GM21515 (cell line): ENCODE data around the gene SOHLH1.

Experiments used
- ATAC-seq: cut with Tn5 transposase; IDR thresholded peaks from one replicate; pipeline ENCODE4 v1.9.1; 2021; ENCODE audit not compliant: unreplicated experiment

Gene SOHLH1

DNA sequence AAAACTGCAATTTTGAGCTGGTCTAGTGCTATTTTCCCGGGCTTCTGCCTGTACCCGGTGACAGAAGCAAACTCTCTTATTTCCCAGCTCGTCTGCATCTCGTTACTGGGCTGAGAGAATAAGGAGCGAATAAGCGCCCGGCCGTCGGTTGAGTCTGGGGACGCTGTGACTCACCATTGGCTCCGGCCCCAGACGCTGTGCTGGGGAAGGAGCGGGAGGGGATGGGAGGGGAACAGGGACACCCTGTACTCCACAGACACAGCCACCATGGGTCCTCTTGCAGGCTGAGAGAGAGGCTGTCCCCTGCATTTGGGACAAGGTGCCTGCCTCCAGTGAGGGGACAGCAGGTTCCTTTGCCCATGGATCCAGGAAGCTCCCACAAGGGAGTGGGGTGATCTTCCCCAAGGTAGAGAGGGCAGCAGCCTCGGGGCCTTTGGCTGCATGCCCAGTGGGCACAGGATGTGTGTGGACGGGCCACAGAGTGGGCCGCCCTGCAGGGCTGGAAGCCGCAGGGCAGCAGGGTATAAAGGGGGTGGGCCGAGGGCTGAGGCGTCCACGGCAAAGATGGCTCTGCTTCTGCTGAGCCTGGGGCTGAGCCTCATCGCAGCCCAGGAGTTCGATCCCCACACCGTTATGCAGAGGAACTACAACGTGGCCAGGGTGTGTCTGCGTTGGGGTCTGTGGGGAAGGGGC, 36.4 kb downstream of the SOHLH1 start, which contains the start of gene LCN9:
LCN9 (plus strand) TSS at position 552 of the 693 bp plus-strand sequence; CDS start at position 565, 13 bp downstream.
- ATAC-seq, result no peak

DNA sequence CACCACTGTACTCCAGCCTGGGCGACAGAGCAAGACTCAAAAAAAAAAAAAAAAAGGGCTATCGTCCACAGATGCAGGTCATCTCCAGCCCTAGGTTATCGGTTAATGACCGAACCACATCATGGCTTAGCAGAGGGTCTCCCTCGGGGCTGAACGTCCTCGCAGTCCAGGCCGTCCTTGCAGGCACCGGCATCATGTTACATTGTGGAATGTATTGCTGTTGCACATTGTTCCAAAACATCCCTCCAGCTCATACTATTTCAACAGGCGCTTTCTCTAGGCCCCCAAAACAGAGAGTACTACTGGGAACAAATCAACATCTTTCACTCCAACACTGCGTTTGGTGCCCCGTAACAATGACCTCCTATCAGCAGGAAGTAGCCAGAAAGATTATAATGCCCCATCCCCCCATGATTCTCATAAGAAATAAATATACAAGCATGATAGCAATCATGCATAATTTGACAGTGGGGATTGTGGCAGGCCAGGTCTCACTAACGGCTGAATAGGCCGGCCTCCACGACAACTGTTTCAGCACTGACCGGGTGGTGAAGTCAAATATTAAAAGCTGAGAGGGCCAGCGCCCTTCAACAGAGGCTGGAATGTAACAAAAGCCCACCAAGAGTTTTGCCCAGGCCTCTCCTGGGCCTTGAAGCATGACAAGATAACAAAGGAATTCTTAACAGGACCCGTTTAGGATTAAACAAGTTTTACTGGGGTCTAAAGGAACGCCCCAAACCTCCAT, 37.3 kb downstream of the SOHLH1 start:
- ATAC-seq, result no peak

DNA sequence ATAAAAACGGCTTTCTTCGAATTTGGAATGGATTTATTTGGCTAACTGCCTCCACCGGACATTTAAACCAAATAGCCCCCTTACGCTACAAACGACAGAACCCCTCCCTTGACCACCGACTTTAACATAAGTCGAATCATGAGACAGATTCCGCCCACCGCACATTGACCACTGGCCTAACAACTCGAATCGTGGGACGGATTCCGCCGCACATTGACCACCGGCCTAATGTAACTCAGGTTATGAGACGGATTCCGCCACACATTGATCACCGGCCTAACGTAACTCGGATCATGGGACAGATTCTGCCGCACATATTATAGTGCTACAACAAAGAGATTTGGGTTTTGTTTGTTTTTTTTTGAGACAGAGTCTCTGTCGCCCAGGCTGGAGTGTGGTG, 38.9 kb downstream of the SOHLH1 start:
- no peak for ATAC-seq

DNA sequence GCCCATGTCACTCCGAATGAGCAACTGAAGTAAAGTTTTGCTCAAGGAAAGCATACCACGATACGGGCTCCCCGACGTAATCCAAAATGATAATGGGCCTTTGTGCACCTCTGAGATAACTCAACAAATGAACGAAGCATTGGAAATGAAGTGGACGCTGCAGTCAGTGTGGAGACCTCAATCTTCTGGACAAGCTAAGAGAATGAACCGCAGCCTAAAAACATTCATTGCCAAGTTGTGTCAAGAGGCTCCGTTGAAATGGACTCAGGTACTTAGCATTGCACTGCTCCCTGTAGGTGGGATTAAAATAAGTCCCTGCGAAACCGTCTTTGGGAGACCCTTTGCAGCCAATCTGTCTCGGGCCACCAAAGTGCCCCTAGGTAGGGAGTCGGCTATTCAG, 40.0 kb downstream of the SOHLH1 start:
- ATAC-seq, result no peak

DNA sequence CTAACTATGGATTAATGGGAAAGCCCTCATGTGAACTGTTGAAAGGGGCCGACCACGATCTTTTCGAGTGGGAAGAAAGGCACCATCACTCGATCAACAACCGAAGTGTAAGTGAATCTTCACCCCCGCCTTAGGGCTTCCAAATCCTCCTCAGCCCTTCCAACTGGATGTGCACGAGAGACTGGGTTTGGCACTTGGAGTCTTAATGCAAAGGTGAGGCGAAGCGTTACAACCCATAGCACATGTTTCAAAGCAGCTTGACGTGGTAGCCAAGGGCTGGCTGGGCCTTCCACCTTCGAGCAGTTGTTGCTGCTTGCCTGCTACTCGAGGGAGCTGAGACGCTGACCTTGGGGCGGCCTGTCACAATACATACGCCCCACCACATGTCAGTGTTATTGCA, 41.9 kb downstream of the SOHLH1 start:
- no peak for ATAC-seq

DNA sequence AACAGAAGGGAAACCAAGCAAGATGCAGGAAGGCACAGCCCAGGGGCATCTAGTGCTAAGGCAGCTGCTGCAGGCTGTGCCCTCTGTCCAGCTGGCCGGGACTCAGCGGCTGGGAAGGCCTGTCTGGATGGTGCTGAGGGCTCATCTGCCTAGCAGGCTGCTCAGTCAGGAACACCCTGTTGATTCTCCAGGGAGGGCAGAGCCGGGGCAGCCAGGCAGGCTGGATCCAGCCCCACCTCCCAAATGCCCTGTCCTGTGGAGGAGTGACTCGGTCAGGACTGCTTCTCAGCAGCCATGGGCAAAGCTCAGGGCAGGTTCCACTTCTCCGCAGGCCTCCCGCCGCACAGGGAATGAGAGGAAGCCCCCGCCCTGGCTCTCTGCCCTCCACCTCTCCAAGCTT, 44.0 kb downstream of the SOHLH1 start:
- ATAC-seq, result no peak

DNA sequence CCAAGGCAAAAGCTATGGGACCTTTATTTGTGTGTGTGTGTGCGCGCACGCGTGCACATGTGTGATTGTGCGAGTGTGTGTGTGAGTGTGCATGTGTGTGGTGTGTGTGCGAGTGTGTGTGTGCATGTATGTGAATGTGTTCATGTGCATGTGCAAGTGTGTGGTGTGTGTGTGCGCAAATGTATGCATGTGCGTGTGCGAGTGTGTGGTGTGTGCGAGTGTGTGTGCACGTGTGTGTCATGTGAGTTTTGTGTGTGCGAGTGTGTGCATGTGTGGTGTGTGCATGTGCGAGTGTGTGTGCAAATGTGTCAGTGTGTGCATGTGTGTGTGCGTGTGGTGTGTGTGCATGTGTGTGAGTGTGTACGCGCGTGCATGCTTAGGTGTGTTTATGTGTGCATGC, 48.9 kb downstream of the SOHLH1 start:
- no peak for ATAC-seq

DNA sequence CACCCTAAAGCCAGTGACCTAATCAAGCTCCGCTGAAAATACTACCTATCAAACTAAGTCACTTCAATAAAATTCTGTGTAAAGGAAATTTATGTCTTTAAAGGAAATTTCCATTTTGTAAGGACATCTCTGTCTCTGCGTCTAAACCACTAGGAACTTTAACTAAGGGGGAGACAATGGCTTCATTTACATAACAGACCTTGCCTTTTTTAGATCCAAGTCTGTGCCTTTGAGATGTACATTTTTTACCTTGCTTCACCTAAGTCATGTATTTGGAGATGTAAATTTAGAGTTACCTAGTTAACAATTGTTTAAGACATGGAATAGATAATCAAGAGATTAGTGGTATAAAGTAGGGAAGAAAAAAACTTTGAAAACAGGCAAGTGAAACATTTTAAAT, 49.8 kb downstream of the SOHLH1 start:
- ATAC-seq, result no peak

DNA sequence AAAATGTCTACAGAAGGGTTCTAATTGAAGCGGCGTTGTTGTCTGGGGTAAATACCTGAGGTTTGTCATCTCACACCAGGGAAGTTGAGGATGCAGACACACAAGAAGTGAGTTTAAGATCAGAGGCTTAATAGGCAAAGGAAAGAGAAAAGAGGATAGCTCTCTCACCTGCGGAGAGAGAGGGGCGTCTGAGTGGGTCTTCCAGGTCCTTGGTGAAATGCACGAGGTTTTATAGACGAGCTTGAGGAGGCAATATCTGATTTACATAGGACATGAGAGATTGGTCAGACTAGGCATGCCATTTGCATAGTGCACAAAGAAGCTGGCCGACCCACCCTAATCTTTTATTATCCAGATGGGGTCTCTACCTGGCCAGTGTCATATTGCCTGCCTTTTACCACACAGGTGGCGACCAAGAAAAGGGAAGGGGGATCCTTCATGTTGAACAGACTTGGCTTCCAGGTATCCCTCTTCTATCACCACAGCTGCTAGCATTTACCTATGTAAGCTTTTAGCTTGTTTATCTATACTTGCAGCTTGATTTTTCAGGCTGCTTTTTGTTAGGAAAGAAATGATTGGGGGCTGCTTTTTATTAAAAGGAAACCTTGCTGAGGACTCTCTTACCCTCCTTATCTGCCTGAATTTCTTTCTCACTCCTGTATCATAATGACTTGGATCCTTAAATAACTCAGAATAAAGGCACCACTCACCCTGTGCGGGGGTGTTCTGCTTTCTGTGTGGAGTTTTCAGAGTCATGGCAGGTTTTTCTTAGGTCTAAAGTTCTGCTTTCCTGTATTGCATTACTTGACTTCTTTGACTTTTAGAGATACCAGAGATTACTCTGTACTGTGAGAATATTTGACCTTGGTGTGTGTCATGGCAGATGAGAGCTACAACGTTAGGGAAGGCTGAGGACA, 50.5 kb downstream of the SOHLH1 start:
- ATAC-seq, result no peak

DNA sequence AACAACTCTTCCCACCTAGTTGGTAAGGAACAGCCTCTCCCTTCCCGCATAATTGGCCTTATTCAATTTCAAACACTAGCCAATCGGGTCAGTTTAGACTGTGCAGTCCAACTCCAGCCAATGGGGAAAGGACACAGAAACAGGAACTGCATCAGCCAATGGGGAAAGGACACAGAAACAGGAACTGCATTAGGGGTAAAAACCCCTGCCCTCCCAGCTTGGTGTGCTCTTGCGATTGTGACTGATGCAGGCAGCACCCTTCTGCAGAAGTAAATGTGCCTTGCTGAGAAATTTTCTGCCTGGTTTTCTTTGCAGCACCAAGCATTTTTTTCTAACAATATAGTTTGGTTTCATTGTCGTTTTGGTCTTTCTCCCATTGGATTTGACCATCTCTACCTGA, 51.4 kb downstream of the SOHLH1 start:
- ATAC-seq, result no peak

DNA sequence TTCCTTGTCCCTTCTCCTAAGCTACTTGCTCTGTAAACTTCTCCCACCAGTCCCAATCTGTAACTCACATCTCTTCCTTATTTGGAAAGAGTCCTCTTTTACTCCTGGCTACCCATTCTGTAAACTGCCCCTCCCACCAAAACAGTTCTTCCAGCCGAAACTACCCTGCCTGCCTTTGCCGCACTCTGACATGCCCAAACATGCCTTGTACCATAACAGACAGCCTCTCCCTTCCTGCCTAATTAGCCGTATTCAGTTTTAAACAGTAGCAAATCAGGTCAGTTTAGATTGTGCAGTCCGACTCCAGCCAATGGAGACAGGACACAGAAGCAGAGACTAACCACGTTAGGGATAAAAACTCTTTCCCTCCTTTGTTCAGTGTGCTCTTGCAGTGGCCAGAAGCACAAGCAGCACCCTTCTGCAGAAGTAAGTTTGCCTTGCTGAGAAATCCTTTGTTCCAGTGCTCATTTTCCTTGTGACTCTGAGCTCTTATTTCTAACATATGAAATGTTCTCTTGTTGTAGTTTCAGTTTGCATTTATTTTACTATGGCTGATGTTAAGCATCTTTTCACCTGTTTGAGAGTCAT, 54.6 kb downstream of the SOHLH1 start:
- no peak for ATAC-seq
